Stimulated activated naive B cell treated with anti-CD40 and anti-IgM and Interleukin-4, amounts not matched to agents 10 μg/mL and 1 μg/mL and 100 μg/mL, for 72 hours (primary cell): ENCODE data around the gene OPCML.

Experiments used
- ATAC-seq, 2 donors: fragments of 150-1000 bp; cut with Tn5 transposase; replicated peaks; 2 replicates each; pipeline ENCODE4 v1.10.0; 2021; ENCODE audit warnings: moderate library complexity in 1 of 2
- DNase-seq: peaks from one replicate; pipeline ENCODE4 v3.0.0; 2021
- H3K27ac Mint-ChIP-seq: one replicate; pipeline ENCODE4 v1.8.0; 2022; ENCODE audit warnings: mild to moderate bottlenecking, mixed read lengths
- H3K27me3 Mint-ChIP-seq, 2 donors: one replicate each; pipeline ENCODE4 v1.8.0; 2022; ENCODE audit warnings: mixed read lengths in 2 of 2
- H3K36me3 Mint-ChIP-seq, 2 donors: one replicate each; pipeline ENCODE4 v1.8.0; 2022; ENCODE audit warnings: mixed read lengths in 2 of 2, mild to moderate bottlenecking in 1 of 2
- H3K4me1 Mint-ChIP-seq, 2 donors: one replicate each; pipeline ENCODE4 v1.8.0; 2022; ENCODE audit warnings: mixed read lengths in 2 of 2, mild to moderate bottlenecking in 1 of 2
- H3K4me3 Mint-ChIP-seq, 2 donors: one replicate each; pipeline ENCODE4 v1.8.0; 2022; ENCODE audit warnings: mild to moderate bottlenecking in 2 of 2, mixed read lengths in 2 of 2, moderate library complexity in 1 of 2
- H3K9me3 Mint-ChIP-seq, 2 donors: one replicate each; pipeline ENCODE4 v1.8.0; 2022; ENCODE audit warnings: mixed read lengths in 2 of 2, mild to moderate bottlenecking in 1 of 2

Gene OPCML

GRCh38 chr11:133531971-133532651 is at the start of gene OPCML:
TSS of gene OPCML (minus strand) at chr11:133532501.
- ATAC-seq (no peak), DNase-seq (no peak)
- Mint-ChIP-seq H3K9me3 (no peaks in the 10 kb centered on the region), H3K27me3 (peaks cover 37 to 53% of the 10 kb centered on the region in 2 donors), H3K4me1 (no peaks in the 10 kb centered on the region), H3K27ac (no peak within 1 kb of the TSS), H3K4me3 (no peak within 1 kb of the TSS), H3K36me3 (no peaks in the 10 kb centered on the region)

GRCh38 chr11:133581091-133581490 is 48.8 kb upstream of the OPCML start:
- H3K4me1 Mint-ChIP-seq = no peaks in the 10 kb centered on the region

GRCh38 chr11:133579165-133580031 is 47.1 kb upstream of the OPCML start:
- no peak overlapping the region for H3K4me3 Mint-ChIP-seq
- ATAC-seq (no peak), DNase-seq (no peak)
- H3K27ac Mint-ChIP-seq = no peak overlapping the region
- H3K9me3 Mint-ChIP-seq = peaks cover 4 to 11% of the 10 kb centered on the region in 2 donors
- H3K4me1 Mint-ChIP-seq = no peaks in the 10 kb centered on the region
- no peaks in the 10 kb centered on the region for H3K36me3 Mint-ChIP-seq
- no peaks in the 10 kb centered on the region for H3K27me3 Mint-ChIP-seq

More at GRCh38 chr11:133581091-133581490, 48.8 kb upstream of the OPCML start:
- no peak overlapping the region for H3K4me3 Mint-ChIP-seq
- DNase-seq (no peak), ATAC-seq (no peak)
- H3K27ac Mint-ChIP-seq = no peak overlapping the region
- no peaks in the 10 kb centered on the region for H3K27me3 Mint-ChIP-seq
- no peaks in the 10 kb centered on the region for H3K36me3 Mint-ChIP-seq
- peaks cover 4 to 6% of the 10 kb centered on the region in 2 donors for H3K9me3 Mint-ChIP-seq

- Mint-ChIP-seq H3K36me3 (no peaks in the 10 kb centered on the region), H3K27me3 (no peaks in the 10 kb centered on the region), H3K4me3 (no peak overlapping the region), H3K4me1 (no peaks in the 10 kb centered on the region), H3K27ac (no peak overlapping the region), H3K9me3 (peaks cover 4 to 11% of the 10 kb centered on the region in 2 donors)
- ATAC-seq = no peak
- no peak for DNase-seq
Measured at GRCh38 chr11:133577403-133577802, 45.1 kb upstream of the OPCML start.

GRCh38 chr11:133576351-133576750 is 44.0 kb upstream of the OPCML start:
- Mint-ChIP-seq H3K4me3 (no peak overlapping the region), H3K36me3 (no peaks in the 10 kb centered on the region), H3K9me3 (peaks cover 4 to 11% of the 10 kb centered on the region in 2 donors), H3K27ac (no peak overlapping the region), H3K4me1 (no peaks in the 10 kb centered on the region), H3K27me3 (no peaks in the 10 kb centered on the region)
- ATAC-seq (no peak), DNase-seq (no peak)

- Mint-ChIP-seq H3K4me3 (no peak overlapping the region), H3K4me1 (no peaks in the 10 kb centered on the region), H3K36me3 (no peaks in the 10 kb centered on the region), H3K27ac (no peak overlapping the region), H3K9me3 (peaks cover 4 to 11% of the 10 kb centered on the region in 2 donors), H3K27me3 (no peaks in the 10 kb centered on the region)
- no peak for DNase-seq
- no peak for ATAC-seq
Measured at GRCh38 chr11:133573081-133573480, 40.8 kb upstream of the OPCML start.

GRCh38 chr11:133570376-133570775 is 38.1 kb upstream of the OPCML start:
- no peak overlapping the region for H3K27ac Mint-ChIP-seq
- H3K4me1 Mint-ChIP-seq = no peaks in the 10 kb centered on the region
- no peak for ATAC-seq
- H3K27me3 Mint-ChIP-seq = no peaks in the 10 kb centered on the region
- no peaks in the 10 kb centered on the region for H3K36me3 Mint-ChIP-seq
- H3K4me3 Mint-ChIP-seq = no peak overlapping the region
- DNase-seq = no peak
- H3K9me3 Mint-ChIP-seq = peaks cover 0 to under 1% of the 10 kb centered on the region in 2 donors

GRCh38 chr11:133563505-133564025 is 31.3 kb upstream of the OPCML start:
- Mint-ChIP-seq H3K27me3 (no peaks in the 10 kb centered on the region), H3K9me3 (peaks cover 0 to 6% of the 10 kb centered on the region in 2 donors), H3K36me3 (no peaks in the 10 kb centered on the region), H3K4me1 (no peaks in the 10 kb centered on the region), H3K27ac (no peak overlapping the region), H3K4me3 (no peak overlapping the region)
- no peak for ATAC-seq
- DNase-seq = no peak

GRCh38 chr11:133560472-133560855 is 28.2 kb upstream of the OPCML start:
- Mint-ChIP-seq H3K4me3 (no peak overlapping the region), H3K27ac (no peak overlapping the region), H3K27me3 (no peaks in the 10 kb centered on the region), H3K36me3 (no peaks in the 10 kb centered on the region), H3K9me3 (peaks cover 0 to 7% of the 10 kb centered on the region in 2 donors), H3K4me1 (no peaks in the 10 kb centered on the region)
- no peak for DNase-seq
- no peak for ATAC-seq

- peaks cover 0 to 7% of the 10 kb centered on the region in 2 donors for H3K9me3 Mint-ChIP-seq
- H3K36me3 Mint-ChIP-seq = no peaks in the 10 kb centered on the region
- ATAC-seq (no peak), DNase-seq (no peak)
- H3K4me3 Mint-ChIP-seq = no peak overlapping the region
- no peak overlapping the region for H3K27ac Mint-ChIP-seq
- H3K27me3 Mint-ChIP-seq = no peaks in the 10 kb centered on the region
- H3K4me1 Mint-ChIP-seq = no peaks in the 10 kb centered on the region
Measured at GRCh38 chr11:133559833-133560471, 27.7 kb upstream of the OPCML start.

- no peaks in the 10 kb centered on the region for H3K27me3 Mint-ChIP-seq
- no peaks in the 10 kb centered on the region for H3K36me3 Mint-ChIP-seq
- DNase-seq = no peak
- no peak overlapping the region for H3K4me3 Mint-ChIP-seq
- H3K4me1 Mint-ChIP-seq = no peaks in the 10 kb centered on the region
- H3K27ac Mint-ChIP-seq = no peak overlapping the region
- H3K9me3 Mint-ChIP-seq = peaks cover 0 to 7% of the 10 kb centered on the region in 2 donors
- ATAC-seq = no peak
Measured at GRCh38 chr11:133559382-133559781, 27.1 kb upstream of the OPCML start.

GRCh38 chr11:133555034-133555433 is 22.7 kb upstream of the OPCML start:
- H3K27me3 Mint-ChIP-seq = no peaks in the 10 kb centered on the region
- no peaks in the 10 kb centered on the region for H3K4me1 Mint-ChIP-seq
- H3K27ac Mint-ChIP-seq = no peak overlapping the region
- DNase-seq = no peak
- H3K4me3 Mint-ChIP-seq = no peak overlapping the region
- peaks cover 0 to 2% of the 10 kb centered on the region in 2 donors for H3K9me3 Mint-ChIP-seq
- ATAC-seq = no peak
- no peaks in the 10 kb centered on the region for H3K36me3 Mint-ChIP-seq

- no peaks in the 10 kb centered on the region for H3K27me3 Mint-ChIP-seq
- no peaks in the 10 kb centered on the region for H3K4me1 Mint-ChIP-seq
Measured at GRCh38 chr11:133553885-133554740, 21.8 kb upstream of the OPCML start.

GRCh38 chr11:133552938-133553337 is 20.6 kb upstream of the OPCML start:
- Mint-ChIP-seq H3K4me3 (no peak overlapping the region), H3K27ac (no peak overlapping the region), H3K9me3 (peaks cover 0 to 2% of the 10 kb centered on the region in 2 donors), H3K27me3 (no peaks in the 10 kb centered on the region), H3K4me1 (no peaks in the 10 kb centered on the region), H3K36me3 (no peaks in the 10 kb centered on the region)
- ATAC-seq (no peak), DNase-seq (no peak)

More at GRCh38 chr11:133553885-133554740, 21.8 kb upstream of the OPCML start:
- no peak for DNase-seq
- Mint-ChIP-seq H3K36me3 (no peaks in the 10 kb centered on the region), H3K9me3 (peaks cover 0 to 2% of the 10 kb centered on the region in 2 donors), H3K4me3 (no peak overlapping the region), H3K27ac (no peak overlapping the region)
- ATAC-seq = no peak
